H9 (cell line): Measurements from ENCODE around the gene CMSS1. TPM values are rescaled to one million over a fixed set of nuclear protein-coding genes. Genes with fewer than 3 reads are reported as not detected.

ENCODE experiments used
- DNase-seq: peaks from one replicate; pipeline ENCODE4 v3.0.0-alpha.2; 2017
- H2AFZ ChIP-seq: one replicate; pipeline ENCODE4 v1.6.1; 2013; ENCODE audit warnings: mild to moderate bottlenecking, low read length, control low read depth, moderate library complexity
- H2AK5ac ChIP-seq: 2 replicates; pipeline ENCODE4 v1.6.1; 2013; ENCODE audit warnings: low read length, control low read depth, mixed read lengths; ENCODE audit not compliant: insufficient read length
- H2BK120ac ChIP-seq: one replicate; pipeline ENCODE4 v1.6.1; 2013; ENCODE audit warnings: low read depth, mild to moderate bottlenecking, low read length, control low read depth, inconsistent platforms; ENCODE audit not compliant: poor library complexity, severe bottlenecking
- H2BK12ac ChIP-seq: 2 replicates; pipeline ENCODE4 v1.6.1; 2013; ENCODE audit warnings: low read length, control low read depth, mixed read lengths, low read depth; ENCODE audit not compliant: insufficient read length
- H2BK15ac ChIP-seq: 2 replicates; pipeline ENCODE4 v1.6.1; 2013; ENCODE audit warnings: low read depth, low read length, control low read depth
- H2BK20ac ChIP-seq: one replicate; pipeline ENCODE4 v1.6.1; 2013; ENCODE audit warnings: low read depth, mild to moderate bottlenecking, low read length, control low read depth, inconsistent platforms; ENCODE audit not compliant: poor library complexity, severe bottlenecking
- H2BK5ac ChIP-seq: 2 replicates; pipeline ENCODE4 v1.6.1; 2013; ENCODE audit warnings: low read length, control low read depth, mixed read lengths; ENCODE audit not compliant: insufficient read length
- H3K14ac ChIP-seq: 2 replicates; pipeline ENCODE4 v1.6.1; 2013; ENCODE audit warnings: low read length, control low read depth; ENCODE audit not compliant: insufficient read depth
- H3K18ac ChIP-seq: 2 replicates; pipeline ENCODE4 v1.6.1; 2013; ENCODE audit warnings: low read depth, mild to moderate bottlenecking, mixed read lengths, low read length, control low read depth; ENCODE audit not compliant: insufficient read length
- H3K23ac ChIP-seq: 2 replicates; pipeline ENCODE4 v1.6.1; 2013; ENCODE audit warnings: low read length, control low read depth, mixed read lengths, low read depth; ENCODE audit not compliant: insufficient read length
- H3K23me2 ChIP-seq: 2 replicates; pipeline ENCODE4 v1.6.1; 2013; ENCODE audit warnings: low read depth, mild to moderate bottlenecking, mixed read lengths, low read length, control low read depth; ENCODE audit not compliant: insufficient read length, poor library complexity, severe bottlenecking
- H3K27ac ChIP-seq: 2 replicates; pipeline ENCODE4 v1.5.1; 2013; ENCODE audit warnings: low read length, control low read depth, mixed read lengths, low read depth; ENCODE audit not compliant: insufficient read length
- H3K27me3 ChIP-seq: 2 replicates; pipeline ENCODE4 v1.6.1; 2013; ENCODE audit warnings: low read length, control low read depth, inconsistent platforms; ENCODE audit not compliant: insufficient read depth
- H3K4ac ChIP-seq: 2 replicates; pipeline ENCODE4 v1.6.1; 2013; ENCODE audit warnings: low read depth, mild to moderate bottlenecking, control low read depth, inconsistent platforms, low read length, moderate library complexity
- H3K4me1 ChIP-seq: 2 replicates; pipeline ENCODE4 v1.6.1; 2013; ENCODE audit warnings: low read length, control low read depth, inconsistent platforms; ENCODE audit not compliant: insufficient read depth
- H3K4me2 ChIP-seq: 2 replicates; pipeline ENCODE4 v1.6.1; 2013; ENCODE audit warnings: low read length, control low read depth, mixed read lengths; ENCODE audit not compliant: insufficient read length, insufficient read depth
- H3K56ac ChIP-seq: 2 replicates; pipeline ENCODE4 v1.6.1; 2013; ENCODE audit warnings: low read depth, mild to moderate bottlenecking, mixed read lengths, low read length, control low read depth; ENCODE audit not compliant: insufficient read length
- H3K79me1 ChIP-seq: 2 replicates; pipeline ENCODE4 v1.6.1; 2013; ENCODE audit warnings: low read depth, mild to moderate bottlenecking, moderate library complexity, low read length, control low read depth, inconsistent platforms; ENCODE audit not compliant: insufficient read depth, poor library complexity, severe bottlenecking
- H3K79me2 ChIP-seq: 2 replicates; pipeline ENCODE4 v1.6.1; 2013; ENCODE audit warnings: low read length, control low read depth, inconsistent platforms; ENCODE audit not compliant: insufficient read depth
- H3K9ac ChIP-seq: 2 replicates; pipeline ENCODE4 v1.6.1; 2013; ENCODE audit warnings: low read length, control low read depth, mixed read lengths; ENCODE audit not compliant: insufficient read length; ENCODE audit errors: extremely low read depth
- H3K9me3 ChIP-seq: one replicate; pipeline ENCODE4 v1.6.1; 2013; ENCODE audit warnings: low read depth, low read length, inconsistent platforms; ENCODE audit not compliant: control insufficient read depth
- H3T11ph ChIP-seq: one replicate; pipeline ENCODE4 v1.6.1; 2013; ENCODE audit warnings: mild to moderate bottlenecking, low read length, control low read depth, inconsistent platforms
- H4K20me1 ChIP-seq: one replicate; pipeline ENCODE4 v1.6.1; 2013; ENCODE audit not compliant: control insufficient read depth, insufficient read length, insufficient read depth
- H4K5ac ChIP-seq: 2 replicates; pipeline ENCODE4 v1.6.1; 2013; ENCODE audit warnings: low read depth, mild to moderate bottlenecking, mixed read lengths, low read length, control low read depth; ENCODE audit not compliant: insufficient read length
- H4K8ac ChIP-seq: replicated peaks from 2 replicates; pipeline ENCODE4 v1.6.1; 2013; ENCODE audit warnings: low read length, control low read depth, mixed read lengths, low read depth; ENCODE audit not compliant: insufficient read length
- H4K91ac ChIP-seq: 2 replicates; pipeline ENCODE4 v1.6.1; 2013; ENCODE audit warnings: low read depth, mild to moderate bottlenecking, moderate library complexity, mixed read lengths, low read length, control low read depth; ENCODE audit not compliant: insufficient read length
- H3K27ac Mint-ChIP-seq, 3 experiments: 2 replicates in 2 of 3; 3 replicates in 1 of 3; pipeline ENCODE4 v1.8.0; 2020 to 2021; ENCODE audit warnings: mixed read lengths in 3 of 3, mild to moderate bottlenecking in 1 of 3, moderate library complexity in 1 of 3
- H3K27me3 Mint-ChIP-seq: 2 replicates; pipeline ENCODE4 v1.8.0; 2021; ENCODE audit warnings: low read depth, mild to moderate bottlenecking, moderate library complexity, mixed read lengths
- H3K36me3 Mint-ChIP-seq, 3 experiments: 2 replicates in 2 of 3; 3 replicates in 1 of 3; pipeline ENCODE4 v1.8.0; 2020 to 2021; ENCODE audit warnings: low read depth in 3 of 3, mixed read lengths in 3 of 3; ENCODE audit not compliant: insufficient read depth in 1 of 3
- H3K4me1 Mint-ChIP-seq, 2 experiments: 2 replicates each; pipeline ENCODE4 v1.8.0; 2020; ENCODE audit warnings: mixed read lengths in 2 of 2
- H3K4me3 Mint-ChIP-seq, 2 experiments: 2 replicates in 1 of 2; 3 replicates in 1 of 2; pipeline ENCODE4 v1.8.0; 2020 to 2021; ENCODE audit warnings: mild to moderate bottlenecking in 2 of 2, mixed read lengths in 2 of 2, moderate library complexity in 1 of 2
- H3K9me3 Mint-ChIP-seq, 2 experiments: 2 replicates in 1 of 2; 3 replicates in 1 of 2; pipeline ENCODE4 v1.8.0; 2020; ENCODE audit warnings: mild to moderate bottlenecking in 2 of 2, mixed read lengths in 2 of 2, moderate library complexity in 1 of 2
- CTCF ChIP-seq: fragments of 200-600 bp; sonication (generic); conservative IDR thresholded peaks from 3 replicates; pipeline ENCODE4 v1.8.0; 2021; ENCODE audit warnings: antibody characterized with exemption, mild to moderate bottlenecking
- total RNA-seq: library from RNA; stranded (reverse); gene quantifications from 2 replicates; pipeline ENCODE4 v1.2.1, GENCODE V29; 2021

Gene CMSS1
- total RNA-seq, 1 experiment from 2014 or later, result 61.8 TPM

- H4K20me1 ChIP-seq, result no peaks in the 10 kb centered on the region
- no peak overlapping the region for H4K91ac ChIP-seq
- H2BK120ac ChIP-seq, result no peak overlapping the region
- H3K4me2 ChIP-seq, result no peak overlapping the region
- H3K56ac ChIP-seq, result no peak overlapping the region
- no peak overlapping the region for H4K5ac ChIP-seq
- no peak for TF ChIP-seq CTCF
- no peaks in the 10 kb centered on the region; a peak in 1 of 5 replicates for H3K9me3 Mint-ChIP-seq
- no peak overlapping the region for H3K18ac ChIP-seq
- H3K36me3 Mint-ChIP-seq, result peaks cover 0 to 3% (median 0%) of the 10 kb centered on the region in 3 experiments; a peak in 2 of 7 replicates
- no peak overlapping the region for H2BK5ac ChIP-seq
- no peak overlapping the region for H2AFZ ChIP-seq
- H2BK15ac ChIP-seq, result no peak overlapping the region
- no peak overlapping the region for H2BK12ac ChIP-seq
- no peaks in the 10 kb centered on the region for H3K23me2 ChIP-seq
- H3K27me3 ChIP-seq, result no peaks in the 10 kb centered on the region
- H3K4me1 ChIP-seq, result no peaks in the 10 kb centered on the region
- H3K9me3 ChIP-seq, result no peaks in the 10 kb centered on the region
- H3T11ph ChIP-seq, result no peak overlapping the region
- H3K23ac ChIP-seq, result no peak overlapping the region
- 0 out of 2 replicates have a peak, but pooled peaks cover 1% of the 10 kb centered on the region for H3K79me2 ChIP-seq
- no peak overlapping the region for H3K14ac ChIP-seq
- H3K27ac ChIP-seq, result no peak overlapping the region
- peaks cover 8 to 16% of the 10 kb centered on the region in 2 experiments; a peak in 3 of 4 replicates for H3K4me1 Mint-ChIP-seq
- no peaks in the 10 kb centered on the region for H3K27me3 Mint-ChIP-seq
- no peaks in the 10 kb centered on the region for H3K79me1 ChIP-seq
- H3K4ac ChIP-seq, result no peak overlapping the region
- H2AK5ac ChIP-seq, result no peak overlapping the region
- H3K27ac Mint-ChIP-seq, result no peak overlapping the region
- H2BK20ac ChIP-seq, result no peak overlapping the region
- H3K9ac ChIP-seq, result no peak overlapping the region
- H4K8ac ChIP-seq, result no peak overlapping the region
- no peak for DNase-seq
- H3K4me3 Mint-ChIP-seq, result no peak overlapping the region
Observed at GRCh38 chr3:100106094-100106493, 288.4 kb downstream of the CMSS1 start.
